IPS-NIHi11 (cell line): Measurements from ENCODE around the gene ARHGAP42.
A peak's percentile ranks its signal among the peaks of the same experiment; 100 is the strongest.

Source experiments
- DNase-seq: peaks from one replicate; pipeline ENCODE4 v3.0.0; 2012; ENCODE audit warnings: mixed read lengths, low spot score

ARHGAP42 gene

GRCh38 chr11:100759856-100760255, 72.8 kb downstream of the ARHGAP42 start:
- no peak for DNase-seq

GRCh38 chr11:100760744-100761143, 73.7 kb downstream of the ARHGAP42 start:
- DNase-seq: no peak

DNA sequence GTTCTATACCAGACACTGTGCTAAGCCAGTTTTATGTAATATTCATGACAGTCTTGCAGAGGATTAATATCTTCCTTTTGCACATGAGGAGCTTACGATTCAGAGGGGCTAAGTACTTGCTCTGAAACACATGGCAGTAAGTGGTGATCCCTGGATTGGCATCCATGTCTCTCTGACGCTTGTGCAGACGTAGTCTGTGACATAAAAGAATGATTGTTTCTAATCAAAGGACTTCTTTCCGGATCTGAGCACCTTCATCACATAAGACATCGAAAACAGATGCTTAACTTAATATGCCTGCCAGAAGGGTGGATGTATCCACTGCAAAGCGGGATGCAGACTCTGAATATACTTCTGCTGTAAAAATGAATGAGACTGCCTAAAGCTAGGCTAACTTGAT, 74.8 kb downstream of the ARHGAP42 start:
- no peak for DNase-seq

- DNase-seq: no peak
Measured at GRCh38 chr11:100766764-100767163, 79.7 kb downstream of the ARHGAP42 start.

GRCh38 chr11:100769165-100769564, 82.1 kb downstream of the ARHGAP42 start:
- DNase-seq: no peak

GRCh38 chr11:100769617-100770016, 82.5 kb downstream of the ARHGAP42 start:
- no peak for DNase-seq

DNA sequence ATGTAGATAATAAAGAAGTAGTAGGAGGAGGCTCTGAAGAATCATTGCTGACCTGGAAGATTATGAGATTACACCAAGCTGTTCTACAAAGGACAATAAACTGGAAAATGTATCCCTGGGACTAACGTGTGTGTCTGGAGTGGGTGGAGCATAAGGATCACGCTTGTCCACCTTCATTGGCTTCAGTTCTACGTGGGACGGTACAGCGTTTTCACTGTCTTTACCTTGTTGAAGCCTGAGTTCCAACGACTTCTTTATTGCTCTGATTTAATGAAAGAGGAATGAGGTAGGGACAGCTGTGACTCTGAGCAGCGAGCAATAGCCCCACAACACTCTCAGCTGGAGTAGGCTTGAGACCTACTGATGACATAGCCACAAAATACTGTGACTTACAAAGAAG, 87.0 kb downstream of the ARHGAP42 start:
- no peak for DNase-seq

DNA sequence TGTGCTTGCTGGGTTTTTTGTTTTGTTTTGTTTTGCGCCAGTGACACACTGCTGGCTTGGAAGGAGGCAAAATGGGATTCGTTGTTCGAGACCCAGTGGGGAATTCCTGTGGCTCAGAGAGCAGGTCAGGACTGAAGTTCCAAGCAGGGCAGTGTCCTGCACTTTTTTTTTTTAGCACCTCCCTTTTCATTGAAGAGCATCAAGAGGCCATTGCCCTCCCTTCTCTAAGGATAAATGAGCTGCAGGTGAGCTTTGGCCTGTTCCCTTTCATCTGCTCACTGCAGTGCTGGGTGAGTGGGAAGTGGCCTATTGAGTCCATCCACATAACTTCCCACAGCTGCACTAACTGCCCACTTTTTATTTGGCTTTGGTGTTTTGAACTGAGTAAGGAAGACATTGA, 87.8 kb downstream of the ARHGAP42 start:
- DNase-seq: no peak

- DNase-seq: no peak
Measured at GRCh38 chr11:100776212-100776896, 89.3 kb downstream of the ARHGAP42 start.

DNA sequence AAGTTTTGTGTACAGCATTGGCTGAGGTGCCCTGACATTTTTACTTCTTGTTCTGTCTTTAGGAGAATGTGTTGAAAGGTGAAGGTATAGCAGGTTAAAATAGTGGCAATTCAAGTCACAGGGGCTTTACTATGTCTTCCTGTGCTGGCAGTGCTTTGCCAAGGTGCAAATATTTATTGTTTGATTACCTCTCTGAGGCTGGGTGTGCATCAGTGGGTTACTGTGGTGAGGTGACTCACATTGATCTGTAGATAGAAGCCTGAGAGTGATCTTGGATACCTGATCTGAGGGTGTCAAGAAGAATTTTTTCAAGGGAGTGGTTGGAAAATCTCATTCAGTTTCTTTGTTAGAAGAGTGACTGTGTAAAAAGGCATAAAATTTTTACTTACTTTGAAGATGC, 90.0 kb downstream of the ARHGAP42 start:
- DNase-seq: no peak

GRCh38 chr11:100777736-100778135, 90.6 kb downstream of the ARHGAP42 start:
- no peak for DNase-seq

DNA sequence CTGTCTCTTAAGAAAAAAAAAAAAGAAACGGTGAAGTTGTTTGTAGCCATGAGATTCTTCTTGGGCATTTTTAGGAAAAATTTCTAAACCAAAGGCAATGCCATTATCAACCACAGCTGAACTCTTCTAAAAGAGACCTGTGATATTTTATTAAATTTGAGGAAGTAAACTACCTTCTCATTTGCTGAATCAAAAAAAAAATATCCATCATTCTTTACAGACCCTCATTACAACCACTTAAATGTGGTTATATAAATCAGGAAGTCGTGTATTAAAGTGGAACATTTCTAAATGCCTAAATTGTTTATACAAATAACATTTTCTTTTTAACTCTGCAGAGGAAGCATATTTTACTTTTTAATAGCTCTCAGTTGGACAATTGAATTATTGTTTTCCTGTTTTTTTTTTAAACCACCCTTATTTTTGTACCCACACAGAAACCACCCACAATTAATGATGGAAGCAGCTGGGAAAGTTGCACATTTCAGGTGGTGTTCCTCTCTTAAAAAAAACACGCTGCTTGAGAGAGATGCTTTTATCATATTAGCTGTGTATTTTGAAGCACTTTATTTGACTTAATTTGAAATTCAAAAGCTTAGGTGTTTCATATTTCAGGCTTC, 91.2 kb downstream of the ARHGAP42 start:
- DNase-seq: no peak

- DNase-seq: no peak
Measured at GRCh38 chr11:100780470-100780869, 93.4 kb downstream of the ARHGAP42 start.

- DNase-seq: no peak
Measured at GRCh38 chr11:100785148-100785983, 98.3 kb downstream of the ARHGAP42 start.

DNA sequence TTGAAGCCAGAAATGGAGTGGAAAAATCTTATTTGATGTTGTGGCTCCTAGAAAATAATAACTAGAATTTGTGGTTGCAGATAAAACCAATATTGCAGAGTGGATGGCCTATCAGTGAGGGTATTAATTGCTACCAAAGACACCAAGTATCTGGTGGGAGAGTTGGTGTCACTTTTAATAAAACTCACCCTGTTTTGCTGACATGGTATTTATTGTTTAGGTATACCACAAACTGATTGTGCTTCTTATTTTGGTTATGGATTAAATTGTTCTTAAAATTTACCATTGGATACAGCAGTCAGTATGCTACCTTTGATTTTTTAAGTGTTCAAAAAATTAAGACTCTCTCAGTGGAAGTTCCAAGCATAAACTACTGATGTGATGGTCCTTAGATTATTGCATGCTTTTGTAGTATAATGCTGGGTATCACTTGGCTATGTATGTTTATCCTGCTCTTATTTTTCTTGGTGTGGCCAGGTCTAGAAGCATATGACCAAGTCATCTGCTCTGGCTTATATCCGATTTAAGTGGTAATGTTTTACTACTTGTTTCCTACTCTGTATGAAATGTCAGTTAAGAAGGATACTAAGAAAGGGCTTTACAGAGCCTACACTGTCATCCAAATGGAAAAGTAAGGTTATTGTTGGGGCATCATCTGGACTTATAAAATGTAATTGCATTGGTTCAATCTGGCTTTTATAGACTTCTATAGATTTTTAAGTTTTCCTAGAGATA, 101.6 kb downstream of the ARHGAP42 start:
- DNase-seq: no peak

DNA sequence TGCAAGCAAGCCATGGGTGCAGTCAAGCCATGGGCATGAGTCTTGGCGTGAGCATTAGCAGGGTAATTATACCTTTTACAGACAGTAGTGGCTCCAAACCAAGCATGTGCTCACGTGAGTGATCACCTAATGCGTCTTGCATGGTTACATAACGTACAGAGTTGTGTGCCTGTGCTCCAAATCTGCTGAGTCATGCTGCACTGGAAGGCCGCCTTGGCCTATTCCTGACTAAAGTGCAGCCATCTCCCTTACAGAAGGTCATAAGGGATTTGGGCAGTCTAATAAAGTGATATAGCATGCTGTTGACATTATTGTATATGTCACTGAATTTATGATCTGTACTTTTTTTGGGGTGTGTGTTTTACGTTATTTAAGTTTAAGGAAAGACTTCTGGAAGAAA, 102.4 kb downstream of the ARHGAP42 start:
- no peak for DNase-seq

DNA sequence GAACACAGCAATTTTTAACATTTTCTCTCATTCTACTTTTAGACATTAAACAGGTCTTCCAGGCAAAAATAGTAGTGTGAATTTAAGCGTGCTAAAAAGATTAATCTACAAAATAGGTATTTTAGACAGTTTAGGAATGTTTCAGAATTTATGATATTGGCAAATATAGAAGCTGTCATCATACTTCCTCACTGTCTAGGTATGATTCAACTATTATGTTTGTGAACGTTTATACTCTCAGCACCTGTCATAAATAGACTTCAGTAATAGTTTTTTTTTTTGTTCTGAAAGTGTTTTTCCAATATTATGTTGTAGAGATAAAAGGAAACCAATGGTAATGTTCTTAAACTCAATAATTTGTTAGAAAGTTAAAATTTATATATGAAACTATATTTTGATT, 103.0 kb downstream of the ARHGAP42 start:
- DNase-seq: no peak

DNA sequence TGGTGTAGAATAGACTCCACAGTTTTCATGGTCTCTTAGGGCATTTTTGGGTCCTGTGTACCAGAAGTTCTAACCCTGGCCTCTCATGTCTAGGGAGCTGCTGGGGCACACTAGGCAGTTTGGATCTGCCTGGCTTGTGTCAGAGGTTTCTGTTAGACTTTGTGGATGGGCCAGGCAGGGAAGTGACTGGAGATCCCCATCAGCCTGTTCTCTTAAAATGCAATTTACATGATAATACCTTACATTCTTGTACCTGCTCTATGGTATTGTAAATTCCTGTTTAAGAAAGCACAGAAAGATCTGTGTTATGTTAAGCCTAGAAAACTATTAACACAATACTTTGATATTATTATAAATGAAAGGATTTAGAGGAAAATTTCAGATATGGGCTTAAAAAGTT, 104.0 kb downstream of the ARHGAP42 start:
- peak; percentile 48 for DNase-seq

DNA sequence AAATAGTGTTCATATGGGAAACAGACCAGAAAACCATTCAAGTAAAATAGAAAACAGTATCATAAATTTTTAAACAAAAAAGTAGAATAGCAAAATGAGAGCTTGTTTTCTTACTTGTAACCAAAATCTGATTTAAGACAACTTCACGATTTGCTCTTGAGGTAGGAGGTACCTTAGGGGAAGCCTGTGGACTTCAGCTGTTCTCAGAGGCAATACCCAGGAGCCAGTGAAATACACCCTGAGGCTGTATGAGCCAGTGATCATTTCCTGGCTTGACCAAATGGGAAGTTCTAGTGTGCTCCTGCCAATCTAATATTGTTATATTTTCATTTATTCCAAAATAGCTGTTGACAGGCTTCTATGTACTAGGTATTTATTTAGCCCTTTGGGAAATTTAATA, 104.8 kb downstream of the ARHGAP42 start:
- peak; percentile 43 for DNase-seq

DNA sequence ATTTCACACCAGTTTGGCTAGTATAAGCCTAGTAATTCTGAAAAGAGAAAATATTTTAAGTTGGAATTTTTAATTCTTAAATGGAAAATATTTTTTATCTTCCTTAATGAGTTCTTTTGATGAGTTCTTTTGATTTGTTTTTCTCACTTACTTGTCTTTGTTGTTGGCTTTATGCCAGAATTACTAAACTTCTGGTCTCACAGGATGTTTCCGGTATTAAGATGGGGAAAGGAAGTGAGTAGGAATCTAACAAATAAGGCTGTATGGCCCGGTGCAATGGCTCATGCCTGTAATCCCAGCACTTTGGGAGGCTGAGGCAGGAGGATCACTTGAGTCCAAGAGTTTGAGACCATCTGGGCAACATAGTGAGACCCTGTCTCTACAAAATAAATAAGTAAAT, 106.4 kb downstream of the ARHGAP42 start:
- no peak for DNase-seq

DNA sequence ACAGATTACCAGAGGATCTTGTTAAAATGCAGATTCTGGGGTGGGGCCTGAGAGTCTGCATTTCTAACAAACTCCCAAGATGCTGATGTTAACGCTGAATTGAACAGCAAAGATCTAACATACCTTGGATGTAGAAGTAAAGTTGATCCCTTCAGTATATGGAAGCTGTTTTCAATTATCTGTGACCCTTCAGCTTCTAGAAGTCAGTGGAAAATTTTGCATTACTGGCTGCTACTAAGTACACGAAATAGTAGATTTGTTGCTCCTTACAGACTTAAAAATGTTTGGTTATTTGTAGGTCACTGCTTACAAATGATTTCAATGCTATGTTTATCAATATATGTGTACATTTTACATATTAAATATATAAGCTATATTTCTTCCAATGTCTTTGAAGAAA, 107.4 kb downstream of the ARHGAP42 start:
- no peak for DNase-seq

DNA sequence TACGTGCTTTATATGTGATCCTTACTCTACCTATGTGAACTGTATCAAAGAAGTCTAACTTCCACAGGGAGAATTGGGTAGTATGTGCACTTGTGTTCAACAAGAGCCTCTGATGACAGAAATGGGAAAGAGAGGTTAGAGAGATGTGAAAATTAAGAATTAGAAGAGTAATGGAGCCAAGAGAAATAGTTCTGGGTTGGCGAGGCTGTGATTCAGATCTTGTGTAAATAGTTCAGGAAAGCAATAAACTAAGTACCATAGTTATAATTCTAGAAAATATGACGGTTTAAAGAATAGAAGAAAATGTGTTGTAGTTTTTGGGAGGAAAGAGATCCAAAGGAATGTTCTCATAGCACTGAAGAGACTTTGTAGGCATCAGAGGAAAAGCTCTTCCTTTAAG, 112.4 kb downstream of the ARHGAP42 start:
- DNase-seq: no peak
